C4-2B (cell line): Measurements from ENCODE around the gene CCL11.

ENCODE experiments used
- H3K27ac ChIP-seq: fragments of 450-650 bp; 2 replicates; pipeline ENCODE4 v1.5.1; 2017
- ZFX ChIP-seq: fragments of 450-650 bp; IDR thresholded peaks from 2 replicates; pipeline ENCODE4 v1.6.1; 2017
- TF ChIP-seq, protein P1 (sequence below): fragments of 450-650 bp; conservative IDR thresholded peaks from 2 replicates; pipeline ENCODE4 v1.5.1; 2017; ENCODE audit warnings: mild to moderate bottlenecking

Gene CCL11

GRCh38 chr17:34245351-34245905 is 40.1 kb upstream of the CCL11 start:
- TF ChIP-seq ZFX: no peak
- TF ChIP-seq, protein P1, sequence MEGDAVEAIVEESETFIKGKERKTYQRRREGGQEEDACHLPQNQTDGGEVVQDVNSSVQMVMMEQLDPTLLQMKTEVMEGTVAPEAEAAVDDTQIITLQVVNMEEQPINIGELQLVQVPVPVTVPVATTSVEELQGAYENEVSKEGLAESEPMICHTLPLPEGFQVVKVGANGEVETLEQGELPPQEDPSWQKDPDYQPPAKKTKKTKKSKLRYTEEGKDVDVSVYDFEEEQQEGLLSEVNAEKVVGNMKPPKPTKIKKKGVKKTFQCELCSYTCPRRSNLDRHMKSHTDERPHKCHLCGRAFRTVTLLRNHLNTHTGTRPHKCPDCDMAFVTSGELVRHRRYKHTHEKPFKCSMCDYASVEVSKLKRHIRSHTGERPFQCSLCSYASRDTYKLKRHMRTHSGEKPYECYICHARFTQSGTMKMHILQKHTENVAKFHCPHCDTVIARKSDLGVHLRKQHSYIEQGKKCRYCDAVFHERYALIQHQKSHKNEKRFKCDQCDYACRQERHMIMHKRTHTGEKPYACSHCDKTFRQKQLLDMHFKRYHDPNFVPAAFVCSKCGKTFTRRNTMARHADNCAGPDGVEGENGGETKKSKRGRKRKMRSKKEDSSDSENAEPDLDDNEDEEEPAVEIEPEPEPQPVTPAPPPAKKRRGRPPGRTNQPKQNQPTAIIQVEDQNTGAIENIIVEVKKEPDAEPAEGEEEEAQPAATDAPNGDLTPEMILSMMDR: no peak
- no peak overlapping the region for H3K27ac ChIP-seq

DNA sequence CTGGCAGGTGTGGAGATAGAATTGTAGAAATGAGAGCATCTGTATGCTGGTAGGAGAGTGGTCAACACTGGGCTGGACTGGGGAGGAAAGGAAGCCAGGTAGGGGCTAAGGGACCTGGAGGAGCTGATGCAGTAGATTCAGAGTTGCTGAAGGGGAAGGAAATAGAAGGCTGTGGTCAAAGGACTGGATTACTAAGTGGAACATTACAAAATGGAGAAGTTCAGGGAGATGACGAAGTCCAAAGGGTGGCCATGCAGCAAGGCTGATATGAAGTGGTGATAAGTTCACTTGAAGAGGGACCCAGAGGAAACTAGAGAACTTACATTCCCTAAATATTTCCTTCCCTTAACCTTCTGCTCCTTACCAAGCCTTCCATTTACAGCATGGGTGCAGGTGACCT is 39.1 kb upstream of the CCL11 start:
- TF ChIP-seq, protein P1: no peak
- TF ChIP-seq ZFX: no peak
- H3K27ac ChIP-seq: no peak overlapping the region

- H3K27ac ChIP-seq: no peak overlapping the region
- TF ChIP-seq, protein P1: no peak
- no peak for TF ChIP-seq ZFX
Measured at GRCh38 chr17:34246881-34247280, 38.7 kb upstream of the CCL11 start.

DNA sequence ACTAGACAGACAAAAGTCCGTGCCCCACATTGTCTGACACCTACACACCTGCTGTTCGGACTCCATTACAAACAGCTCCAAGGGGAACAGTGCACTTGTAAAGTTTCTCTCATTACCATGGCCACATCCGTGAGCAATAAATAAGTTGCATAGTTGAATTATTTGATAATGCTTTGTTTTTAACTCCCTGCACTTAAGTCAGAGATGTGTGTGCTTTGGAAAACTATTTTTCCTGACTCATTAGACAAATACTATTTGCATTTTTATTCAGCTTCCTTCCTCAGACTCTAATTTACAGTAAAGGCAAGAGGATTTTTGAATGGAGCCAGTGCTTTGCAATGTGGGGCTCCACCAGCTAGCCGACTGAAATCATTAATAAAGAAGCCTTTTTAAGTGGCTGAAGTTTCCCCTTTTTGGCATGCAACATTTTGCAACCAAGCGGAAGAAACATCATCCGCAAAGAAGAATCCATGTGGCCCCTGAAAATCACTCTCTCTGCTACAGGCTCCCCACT is 37.0 kb upstream of the CCL11 start:
- no peak overlapping the region for H3K27ac ChIP-seq
- TF ChIP-seq ZFX: no peak
- TF ChIP-seq, protein P1: no peak

GRCh38 chr17:34249061-34249460 is 36.5 kb upstream of the CCL11 start:
- TF ChIP-seq, protein P1: no peak
- TF ChIP-seq ZFX: no peak
- no peak overlapping the region for H3K27ac ChIP-seq

DNA sequence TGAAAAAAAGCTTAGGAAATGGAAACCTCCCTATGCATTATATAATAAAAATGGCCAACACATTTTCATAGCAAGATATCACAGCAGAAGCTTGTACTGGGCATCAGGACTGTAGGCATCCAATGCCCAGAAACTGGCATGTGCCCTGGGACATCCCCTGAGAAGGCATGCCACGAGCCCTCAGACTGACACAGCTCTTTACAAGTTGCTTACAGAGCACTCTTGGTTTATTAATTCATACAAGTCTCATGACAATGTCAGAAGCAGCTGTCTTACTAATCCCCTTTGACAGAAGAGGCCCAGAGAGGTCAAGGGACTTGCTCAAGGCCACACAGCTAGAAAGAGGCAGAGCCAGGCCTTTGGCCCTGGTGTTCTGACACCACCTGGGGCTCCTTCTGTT is 36.1 kb upstream of the CCL11 start:
- no peak overlapping the region for H3K27ac ChIP-seq
- TF ChIP-seq, protein P1: no peak
- no peak for TF ChIP-seq ZFX

DNA sequence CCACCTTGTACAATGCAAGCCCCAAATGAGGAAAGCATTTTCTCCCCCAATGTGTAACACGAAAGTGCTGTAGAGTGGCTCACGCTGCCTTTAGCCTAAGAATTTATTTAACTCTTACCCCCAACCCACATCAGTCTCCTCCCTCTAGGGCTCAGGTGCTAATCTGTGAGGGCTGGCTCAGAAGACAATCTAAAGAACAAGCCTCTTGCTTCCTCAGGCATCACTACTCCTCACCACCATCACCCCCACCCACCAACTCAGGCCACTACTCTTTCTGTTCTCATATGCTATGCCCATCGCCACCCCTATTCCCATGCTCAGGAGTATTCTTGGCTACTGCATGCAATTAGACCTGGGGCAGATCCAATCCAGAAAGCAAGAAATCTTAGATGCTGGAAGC is 34.4 kb upstream of the CCL11 start:
- no peak overlapping the region for H3K27ac ChIP-seq
- TF ChIP-seq, protein P1: no peak
- no peak for TF ChIP-seq ZFX
